Stimulated activated CD4-positive, alpha-beta T cell treated with anti-CD3 and anti-CD28 coated beads, Interleukin-12 subunit alpha, Interleukin-12 subunit beta, amount 100 ng/mL, for 48 hours (primary cell): ENCODE results near the gene OAF.
A peak's percentile ranks its signal among the peaks of the same experiment; 100 is the strongest.

ENCODE experiments used
- DNase-seq, 3 donors: peaks; one replicate each; pipeline ENCODE4 v3.0.0-alpha.2; 2020; ENCODE audit warnings: low read depth in 2 of 3, low spot score in 1 of 3

Gene OAF

DNA sequence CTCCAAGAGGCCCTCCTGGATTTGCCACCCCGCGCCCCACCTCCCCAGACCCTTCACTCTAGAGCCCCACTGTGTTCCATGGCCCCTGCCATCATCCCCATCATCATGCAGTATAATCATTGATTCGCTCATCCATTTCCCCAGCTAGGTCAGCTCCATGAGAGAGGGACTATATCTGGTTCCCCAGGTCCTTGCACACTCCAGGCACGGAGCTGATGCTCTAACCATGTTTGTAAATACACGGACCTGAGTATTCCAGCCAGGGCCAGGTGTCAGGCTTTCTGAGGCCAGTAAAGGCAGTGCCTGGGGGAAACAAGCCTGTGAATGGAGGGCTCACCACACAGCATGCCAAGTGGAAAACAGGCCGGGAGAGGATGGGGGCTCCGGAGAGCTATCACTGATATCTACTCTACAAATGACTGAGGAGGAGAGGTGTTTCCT is 27.1 kb upstream of the OAF start:
- no peak for DNase-seq

DNA sequence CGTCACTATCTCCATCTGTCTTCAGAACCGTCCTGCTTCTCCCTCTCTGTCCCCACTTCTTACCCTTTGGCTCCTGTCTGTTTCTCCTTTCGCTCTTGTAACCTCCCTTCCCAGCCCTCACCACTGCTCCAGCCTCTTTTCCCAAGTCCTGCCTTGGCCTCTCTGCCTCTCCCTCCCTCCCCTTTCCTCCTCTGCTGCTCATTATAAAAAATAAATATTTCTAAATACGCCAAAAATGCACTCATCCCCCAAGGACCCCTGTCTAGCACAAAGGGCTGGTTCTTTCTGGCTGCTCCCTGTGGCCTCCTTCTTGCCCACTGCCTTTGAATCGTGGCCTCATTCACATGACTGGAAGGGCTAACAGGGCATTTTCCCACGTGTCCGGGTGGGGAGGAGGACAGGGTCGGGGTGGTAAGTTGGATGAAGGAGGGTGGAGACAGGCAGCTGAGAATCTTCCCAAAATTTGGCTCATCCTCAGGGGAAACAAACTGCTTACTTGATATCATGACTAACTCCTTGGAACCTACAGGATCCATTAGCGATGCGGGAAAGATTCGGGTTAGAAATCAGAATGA is 26.4 kb upstream of the OAF start:
- no peak for DNase-seq

DNA sequence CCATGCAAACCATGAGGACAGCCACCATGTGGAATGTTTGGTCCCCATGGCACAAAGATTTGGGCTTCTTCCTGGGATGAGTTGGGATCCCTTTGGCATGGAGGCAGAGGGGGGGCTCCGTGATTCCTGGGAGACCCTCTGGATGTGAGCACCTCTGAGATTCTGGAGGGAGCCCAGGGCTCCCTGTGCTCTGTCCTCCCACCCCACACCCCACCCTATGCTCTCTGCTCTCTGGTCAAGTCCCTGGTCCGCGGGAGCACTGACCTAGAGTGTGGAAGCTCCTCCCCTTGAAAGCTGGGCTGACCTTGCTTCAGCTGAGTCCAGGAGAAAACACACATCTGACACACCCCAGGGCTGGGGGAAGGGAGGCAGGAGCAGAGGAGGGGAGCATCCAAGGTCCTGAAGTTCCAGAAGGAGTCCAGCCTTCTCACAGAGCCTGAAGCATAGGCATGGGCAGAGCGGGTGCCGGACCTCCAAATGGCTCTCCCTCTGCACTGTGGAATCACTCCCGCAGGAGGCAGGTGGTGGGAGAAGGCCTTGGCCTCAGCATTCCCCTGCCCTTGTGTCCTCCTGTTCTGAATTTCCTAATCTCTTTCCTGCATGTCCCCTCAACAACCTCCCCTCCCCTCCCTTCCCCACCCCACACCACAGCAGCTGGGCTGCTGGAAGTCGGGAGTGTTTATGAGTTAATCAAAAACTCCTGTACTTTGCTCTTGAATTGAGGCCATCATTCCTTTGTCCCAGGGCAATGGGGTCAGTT is 25.7 kb upstream of the OAF start:
- DNase-seq: no peak

DNA sequence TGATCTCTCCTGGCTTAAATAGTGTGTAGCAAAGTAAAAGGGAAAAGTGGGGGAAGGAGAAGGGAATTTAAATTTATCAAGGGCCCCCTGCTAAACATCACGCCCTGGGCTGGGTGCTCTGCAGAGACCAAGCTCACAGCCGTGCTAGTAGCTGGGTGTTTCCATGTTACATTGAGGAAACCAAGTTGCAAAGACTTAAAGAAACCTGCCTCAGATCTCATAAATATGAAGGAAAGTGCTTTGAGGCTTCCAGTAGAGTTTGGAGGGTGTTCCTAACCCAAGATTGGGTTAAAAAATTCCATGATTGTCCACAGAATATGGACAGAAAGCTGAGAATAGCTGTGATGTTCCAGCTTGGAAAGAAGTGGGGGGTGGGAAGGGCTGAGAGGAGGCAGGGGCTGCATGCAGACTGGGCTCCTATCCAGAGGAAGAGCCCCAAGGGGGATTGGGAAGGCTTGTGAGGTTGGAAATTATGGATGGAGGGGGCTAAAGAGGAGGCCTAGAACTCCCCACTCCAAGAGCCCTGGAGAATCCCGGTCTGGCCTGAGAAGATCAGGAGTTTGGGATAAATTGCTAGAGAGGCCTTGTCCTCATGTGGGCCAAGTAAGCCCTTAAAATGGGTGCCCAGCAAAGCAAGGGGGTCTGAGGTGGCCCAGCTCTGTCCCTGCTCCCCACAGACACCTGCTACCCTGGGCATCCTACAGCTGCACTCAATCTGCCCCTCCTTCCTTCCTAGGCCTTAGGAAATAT is 25.0 kb upstream of the OAF start:
- DNase-seq: no peak

DNA sequence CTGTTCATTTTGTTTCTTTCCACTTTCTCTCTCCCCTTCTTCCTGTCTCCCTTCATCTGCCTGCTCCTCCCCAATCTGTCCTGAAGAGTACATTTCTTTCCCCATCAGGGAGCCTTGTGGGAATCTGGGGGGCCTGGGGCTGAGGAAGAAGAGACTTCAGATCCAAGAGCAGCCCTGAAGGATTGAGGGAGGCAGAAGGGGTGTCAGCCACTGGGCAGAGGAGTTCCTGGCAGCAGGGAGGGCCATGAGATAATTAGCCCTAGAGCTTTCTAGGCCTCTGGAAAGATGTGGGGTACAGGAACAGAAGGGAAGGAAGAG is 24.4 kb upstream of the OAF start:
- no peak for DNase-seq

DNA sequence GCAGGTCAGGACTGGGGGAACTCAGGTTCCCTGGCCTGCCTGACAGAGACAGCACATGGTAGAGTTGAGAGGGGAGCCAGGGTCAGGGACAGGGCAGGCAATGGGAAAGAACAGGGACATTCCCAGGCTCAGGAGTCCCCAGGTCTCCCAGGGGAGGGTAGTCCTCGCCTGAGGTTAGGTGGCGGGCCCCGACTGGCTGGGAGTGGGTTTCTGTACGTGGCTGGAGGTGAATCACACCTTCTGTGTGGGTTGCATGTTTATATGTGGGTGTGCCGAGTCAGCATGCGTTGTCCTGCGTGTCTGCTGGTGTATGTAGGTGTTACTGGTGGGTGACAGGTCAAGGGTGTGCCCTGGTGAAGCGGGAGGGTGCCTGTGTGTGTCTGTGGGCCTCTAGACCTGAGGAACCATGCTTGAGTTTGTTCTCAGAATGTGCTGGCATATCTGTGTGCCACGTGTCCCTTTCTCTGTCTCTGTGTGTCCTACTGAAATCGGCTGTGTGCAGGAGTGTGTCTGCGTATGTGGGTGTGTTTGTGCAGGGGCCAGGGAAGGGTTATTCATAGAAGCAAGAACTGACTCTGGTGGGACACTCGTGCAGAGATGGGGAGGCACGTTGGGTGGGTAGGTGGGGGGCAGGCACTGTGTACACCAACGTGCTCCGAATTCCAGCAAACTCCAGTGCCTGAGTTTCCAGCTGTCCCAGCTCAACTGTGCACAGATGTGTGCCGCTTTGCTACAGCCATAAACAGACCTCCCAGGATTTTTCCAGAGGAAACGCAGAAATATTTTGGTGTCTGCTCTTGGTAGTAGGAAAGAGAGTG is 23.8 kb upstream of the OAF start:
- peak in 1 of 3 donors; percentile 8 for DNase-seq

DNA sequence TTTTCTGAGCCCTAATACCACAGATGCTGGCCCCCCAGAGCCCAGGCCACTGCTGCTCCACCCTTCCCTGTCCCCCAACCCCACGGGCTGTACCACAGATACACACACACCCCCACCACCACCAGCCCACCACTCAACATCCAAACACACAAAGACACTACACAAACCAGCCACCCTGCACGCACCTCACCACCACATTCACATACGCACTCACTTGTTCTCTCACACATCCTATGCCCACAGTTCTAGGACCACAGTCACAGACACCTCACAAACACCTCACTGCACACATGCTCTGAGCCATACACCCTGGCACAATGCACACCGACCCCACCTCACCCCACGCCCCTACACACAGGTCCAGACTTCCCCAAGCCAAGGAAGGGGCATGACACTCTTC is 22.5 kb upstream of the OAF start:
- no peak for DNase-seq

DNA sequence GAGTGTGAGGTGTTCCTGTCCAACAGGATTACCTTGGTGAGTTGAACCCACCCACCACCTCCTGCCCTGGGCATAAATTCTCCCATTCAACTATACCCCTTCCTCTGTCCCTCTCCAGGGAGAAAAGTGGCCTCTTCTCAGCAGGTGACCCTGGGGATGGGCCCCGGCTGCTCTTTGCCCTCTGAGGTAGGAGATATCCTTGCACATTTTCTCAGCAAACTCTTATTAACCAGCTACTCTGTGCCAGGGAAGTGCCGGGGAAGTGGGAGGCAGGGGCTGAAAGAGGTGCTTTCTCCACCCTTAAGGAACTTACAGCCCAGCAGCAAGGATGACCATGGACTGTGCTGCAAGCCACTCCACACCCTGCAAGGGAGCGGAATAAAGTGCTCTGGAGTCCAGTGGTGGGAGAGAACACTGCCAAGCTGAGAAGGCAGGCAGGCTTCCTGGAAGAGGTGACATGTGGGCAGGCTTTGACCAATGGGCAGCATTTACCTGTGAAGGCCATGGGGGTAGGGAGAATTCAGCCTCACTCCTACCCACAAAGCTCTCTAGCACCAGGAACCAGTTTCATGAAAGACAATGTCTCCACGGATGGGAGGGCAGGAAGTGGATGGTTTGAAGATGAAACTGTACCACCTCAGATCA is 21.9 kb upstream of the OAF start:
- no peak for DNase-seq

DNA sequence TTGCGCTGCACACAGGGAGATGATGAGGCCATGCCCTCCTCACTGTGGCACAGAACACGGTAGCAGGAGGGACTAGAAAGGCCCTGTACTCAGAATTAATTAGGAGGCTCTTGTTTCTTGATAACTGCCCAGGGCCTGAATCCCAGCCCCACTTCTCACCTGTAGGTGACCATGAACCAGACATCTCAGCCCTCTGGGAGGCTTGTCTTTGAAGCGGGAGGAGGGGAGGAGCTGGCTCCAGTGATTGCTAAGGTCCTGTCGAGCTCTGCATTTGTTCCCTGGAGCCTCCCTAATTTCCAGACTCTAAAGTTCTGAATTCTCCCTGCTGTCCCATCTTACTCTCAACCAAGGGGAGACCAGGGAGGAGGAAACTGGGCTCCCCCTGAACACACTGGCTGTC is 19.8 kb upstream of the OAF start:
- DNase-seq: no peak

DNA sequence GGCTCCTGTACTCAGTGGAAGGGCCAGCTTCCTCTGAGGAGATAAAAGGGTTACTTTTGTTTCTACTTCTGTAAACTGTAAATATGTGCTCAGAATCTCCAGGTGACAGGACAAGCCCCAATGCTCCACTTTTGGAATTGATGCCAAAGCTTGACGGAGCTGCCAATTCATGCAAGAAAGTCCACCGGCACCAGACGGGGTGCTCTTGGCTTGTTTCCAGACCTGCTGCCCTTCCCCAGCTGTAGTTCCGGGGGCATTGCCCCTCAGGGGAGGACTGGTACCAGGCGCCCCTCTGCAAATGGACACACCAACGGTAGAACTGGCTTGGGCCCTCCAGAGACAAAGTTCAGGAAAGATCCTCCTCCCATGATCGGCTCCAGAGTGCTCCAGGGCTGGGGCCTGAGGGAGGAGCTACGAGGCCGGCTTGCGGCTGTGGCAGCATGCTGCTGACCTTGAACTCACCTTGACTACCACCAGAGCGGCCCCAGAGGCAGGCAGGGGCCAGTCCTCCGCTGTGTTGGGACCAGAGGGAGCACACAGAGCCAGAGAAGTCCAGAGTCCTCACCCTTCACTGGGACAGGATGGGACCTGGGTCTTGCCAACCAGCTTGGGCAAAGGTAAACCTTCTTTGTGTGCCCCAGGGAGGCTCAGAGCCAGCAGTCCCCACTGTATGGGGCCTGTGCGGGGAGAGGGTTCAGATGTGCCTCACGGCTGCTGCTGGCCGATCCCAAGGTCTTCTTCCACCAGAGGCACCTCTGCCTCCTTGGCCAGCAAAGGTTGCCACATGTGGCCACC is 17.8 kb upstream of the OAF start:
- DNase-seq: no peak

DNA sequence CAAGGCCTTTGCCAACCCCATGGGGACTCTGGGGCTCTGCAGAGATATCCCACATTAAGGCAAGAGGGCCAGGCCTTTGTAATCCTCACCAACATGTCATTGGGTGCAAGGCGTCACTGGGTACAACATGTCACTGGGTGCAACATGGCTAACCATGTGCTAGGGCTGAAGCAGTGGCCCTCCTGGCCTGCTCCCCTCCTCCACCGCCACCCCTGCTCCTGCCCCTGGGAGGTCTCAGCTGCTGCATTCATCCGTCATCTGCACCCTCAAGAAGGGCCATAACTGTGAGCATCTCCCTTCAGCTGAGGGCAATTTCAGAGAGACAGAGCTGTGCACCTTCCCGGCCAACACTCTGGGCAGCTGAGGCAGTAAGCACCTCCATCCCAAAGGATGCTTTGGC is 16.7 kb upstream of the OAF start:
- DNase-seq: no peak

DNA sequence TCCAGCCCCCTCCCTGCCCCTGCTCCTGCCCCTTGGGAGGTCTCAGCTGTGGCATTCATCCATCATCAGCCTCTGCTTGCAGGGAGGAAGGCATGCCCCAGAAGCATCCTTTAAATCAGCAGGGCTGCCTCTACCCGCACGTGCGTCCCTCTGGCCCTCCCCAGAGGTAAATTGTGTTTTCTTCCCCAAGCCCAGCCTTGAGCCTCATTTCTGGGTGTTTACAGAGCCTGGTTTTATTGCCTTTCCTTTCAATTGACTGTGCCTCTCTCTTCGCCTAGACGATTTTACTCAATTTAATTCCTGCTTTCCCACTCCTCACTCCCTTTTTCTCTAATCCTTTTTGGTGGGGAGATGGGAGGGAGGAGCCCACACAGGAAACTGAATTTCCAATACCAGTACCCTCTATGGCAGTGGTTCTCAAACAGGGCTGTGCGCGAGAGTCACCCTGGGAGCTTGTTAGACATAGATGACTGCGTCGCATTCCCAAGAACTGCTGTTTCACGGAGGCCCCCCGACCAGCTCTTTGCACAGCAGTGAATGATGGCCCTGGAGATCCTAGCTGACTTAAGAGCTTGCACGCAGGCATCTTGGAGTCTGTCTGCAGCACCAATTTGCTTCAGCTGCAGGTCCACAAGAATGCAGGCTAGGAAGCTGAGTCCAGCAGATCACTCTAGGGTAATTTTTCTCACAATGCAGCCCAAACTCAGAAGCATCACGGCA is 15.1 kb upstream of the OAF start:
- no peak for DNase-seq

DNA sequence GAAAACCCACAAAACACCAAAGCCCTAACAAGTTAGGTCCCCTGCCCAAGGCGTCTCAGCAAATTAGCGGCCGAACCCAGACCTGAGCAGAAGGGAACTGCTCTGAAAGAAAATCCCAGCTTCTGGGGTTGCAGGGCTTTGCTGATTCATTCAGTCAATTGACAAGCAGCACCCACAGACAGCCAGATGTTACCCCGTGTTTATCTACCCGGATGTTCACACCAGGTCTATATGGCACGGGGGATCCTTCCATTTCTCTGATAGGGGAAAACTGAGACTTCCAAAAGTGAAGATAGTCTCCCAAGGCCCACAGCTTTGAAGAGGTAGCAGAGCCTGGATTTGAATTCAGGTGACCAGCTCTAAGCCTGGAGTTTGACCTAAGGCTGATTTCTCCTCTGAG is 14.0 kb upstream of the OAF start:
- DNase-seq: no peak

DNA sequence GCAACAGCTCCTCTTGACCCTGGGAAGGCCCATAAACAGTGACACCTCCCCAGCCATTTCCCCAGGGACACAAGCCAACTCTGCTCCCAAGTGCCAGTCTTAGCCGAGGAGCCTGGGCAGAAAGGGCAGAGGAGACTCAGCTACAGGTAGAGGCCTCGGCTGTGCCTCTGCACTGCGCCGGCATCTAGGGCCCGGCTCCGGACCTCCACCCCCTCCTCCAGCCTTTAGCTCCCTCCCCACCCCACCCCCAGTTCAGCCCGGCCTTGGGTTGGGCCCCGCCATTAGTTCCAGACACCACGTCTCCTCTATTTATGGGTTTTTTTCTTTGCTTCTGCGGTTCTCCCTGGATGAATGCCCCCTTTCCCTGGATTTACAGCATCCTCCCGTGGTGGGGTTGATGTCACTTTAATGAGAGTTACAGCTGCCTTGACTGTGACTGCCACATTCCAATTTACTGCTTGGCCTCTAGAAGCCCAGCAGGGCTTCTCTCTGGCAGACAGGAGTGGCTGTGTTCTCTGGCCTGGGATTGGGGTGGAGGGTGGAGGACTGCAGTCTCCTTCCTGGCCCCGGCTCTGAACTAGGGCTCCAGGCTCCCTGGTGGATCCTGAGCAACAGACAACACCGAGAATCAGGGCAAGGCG is 13.5 kb upstream of the OAF start:
- no peak for DNase-seq

DNA sequence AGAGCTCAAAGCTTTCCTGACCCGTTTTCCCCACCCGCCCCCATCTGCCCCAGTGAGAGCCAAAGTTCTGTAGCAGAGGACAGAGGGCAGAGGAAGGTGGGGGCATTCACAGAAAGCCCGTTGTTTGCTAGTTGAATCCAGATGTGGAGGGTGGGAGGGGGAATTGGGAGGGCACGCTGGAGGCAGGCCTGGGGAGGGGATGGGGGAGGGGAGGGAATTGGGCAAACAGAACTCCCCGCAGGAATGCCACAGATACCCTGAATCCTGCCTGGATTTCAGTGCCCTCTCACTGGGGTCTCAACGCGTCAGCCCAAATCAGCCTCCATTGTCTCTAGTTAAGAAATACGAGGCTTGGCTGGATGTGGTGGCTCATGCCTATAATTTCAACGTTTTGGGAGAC is 12.9 kb upstream of the OAF start:
- no peak for DNase-seq

DNA sequence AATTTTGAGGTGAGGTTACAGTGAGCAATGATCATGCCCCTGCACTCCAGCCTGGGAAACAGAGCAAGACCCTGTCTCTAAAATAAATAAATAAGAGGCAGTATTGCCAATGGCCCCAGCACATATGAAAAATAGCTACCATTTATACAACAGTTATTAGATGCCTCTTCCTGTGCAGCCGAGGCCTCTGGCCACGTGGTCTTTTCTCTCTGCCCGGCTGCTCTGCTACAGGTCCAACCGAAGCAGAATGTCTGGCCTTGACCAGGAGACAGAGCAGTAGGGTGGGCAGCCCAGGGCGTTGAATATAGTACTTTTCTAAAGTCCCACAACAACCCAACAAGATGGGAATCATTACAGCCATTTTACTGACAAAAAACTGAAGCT is 12.4 kb upstream of the OAF start:
- DNase-seq: no peak

DNA sequence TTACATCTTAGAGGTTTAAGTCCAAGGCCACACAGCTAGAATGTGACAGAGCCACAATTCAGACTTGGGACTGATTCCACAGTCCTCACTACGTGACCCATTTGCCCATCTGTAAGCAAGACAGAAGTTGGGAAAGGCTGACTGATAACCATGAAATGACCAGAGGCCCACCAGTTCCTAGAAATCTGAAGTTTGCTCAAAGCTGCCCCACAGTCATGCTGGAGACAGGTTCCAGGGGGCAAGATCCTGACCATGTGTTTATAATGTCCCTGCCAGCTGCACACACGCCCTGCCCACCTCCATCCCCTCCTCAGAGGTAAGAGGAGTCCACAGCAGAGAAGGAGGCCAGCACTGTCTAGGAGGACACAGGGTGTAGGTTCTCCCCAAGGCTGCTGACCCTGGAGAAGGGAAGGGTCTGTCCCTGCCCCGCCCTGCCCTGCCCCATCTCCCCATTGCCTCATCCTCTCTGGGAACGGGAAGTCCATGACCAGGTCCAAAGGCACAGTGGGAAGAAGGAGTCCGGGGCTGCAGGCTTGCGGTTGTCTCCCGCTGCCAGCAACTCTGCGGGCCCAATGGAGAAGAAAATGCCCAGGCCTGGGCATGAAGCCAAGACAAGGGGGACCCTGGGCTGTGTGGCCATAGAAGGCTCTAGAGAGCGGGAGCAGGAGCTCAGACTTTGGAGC is 11.9 kb upstream of the OAF start:
- no peak for DNase-seq

DNA sequence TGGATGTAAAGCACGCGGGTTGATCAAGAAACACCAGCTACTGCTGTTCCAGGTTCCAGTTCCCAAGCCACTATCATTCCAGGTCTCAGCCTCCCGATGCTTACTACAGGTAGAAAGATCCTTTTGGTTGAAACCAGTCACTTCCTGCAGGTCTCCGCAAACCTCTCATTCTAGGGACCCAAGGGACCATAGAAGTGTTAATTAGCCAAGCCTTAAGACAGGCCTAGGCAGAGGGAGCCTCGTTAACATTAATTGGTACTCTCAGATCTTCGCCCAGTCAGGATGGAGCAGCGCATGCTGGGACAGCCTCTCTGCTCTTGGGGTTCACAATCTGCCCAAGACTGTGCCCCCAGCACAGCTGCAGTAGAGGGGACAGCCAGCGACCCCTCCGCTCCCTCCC is 11.2 kb upstream of the OAF start:
- no peak for DNase-seq

DNA sequence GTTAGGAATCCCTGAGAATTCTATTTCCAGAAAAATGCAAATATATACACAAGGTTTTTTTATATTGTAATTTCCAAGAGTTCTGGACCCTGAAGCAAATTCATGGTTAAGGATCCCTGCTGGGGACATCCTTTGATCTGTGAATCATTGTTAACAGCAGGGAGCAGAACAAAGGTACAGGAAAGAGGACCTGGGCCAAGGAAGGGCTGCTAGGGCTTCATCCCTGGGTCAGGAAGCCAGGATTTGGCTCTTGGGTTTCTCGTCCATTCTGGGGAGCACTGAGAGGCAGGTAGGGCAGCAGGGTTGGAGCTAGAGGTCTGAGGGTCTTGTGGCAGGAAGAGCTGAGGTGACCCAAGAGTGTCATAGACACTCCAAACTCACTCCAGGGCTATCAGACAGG is 10.2 kb upstream of the OAF start:
- DNase-seq: no peak
